ENCODE data around the gene HSDL1.

HSDL1 gene

DNA sequence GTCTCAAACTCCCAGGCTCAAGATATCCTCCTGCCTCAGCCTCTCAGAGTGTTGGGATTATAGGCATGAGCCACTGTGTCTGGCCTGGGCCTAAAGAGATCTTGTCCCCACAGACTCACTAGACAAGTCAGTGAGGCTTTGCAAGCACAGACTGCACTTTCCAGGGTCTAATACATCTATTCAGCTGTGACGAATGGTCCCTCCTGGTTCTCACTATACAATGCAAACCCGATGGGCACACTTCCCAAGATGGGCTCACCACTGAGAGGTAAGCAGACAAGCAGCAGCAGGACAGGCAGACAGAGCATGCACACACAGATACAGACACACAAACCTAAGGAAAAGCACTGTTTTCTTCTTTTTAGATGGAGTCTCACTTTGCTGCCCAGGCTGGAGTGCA, 37.1 kb downstream of the HSDL1 start:
- no peak for FAIRE-seq
- no peak for DNase-seq (ENCODE audit: low spot score)

DNA sequence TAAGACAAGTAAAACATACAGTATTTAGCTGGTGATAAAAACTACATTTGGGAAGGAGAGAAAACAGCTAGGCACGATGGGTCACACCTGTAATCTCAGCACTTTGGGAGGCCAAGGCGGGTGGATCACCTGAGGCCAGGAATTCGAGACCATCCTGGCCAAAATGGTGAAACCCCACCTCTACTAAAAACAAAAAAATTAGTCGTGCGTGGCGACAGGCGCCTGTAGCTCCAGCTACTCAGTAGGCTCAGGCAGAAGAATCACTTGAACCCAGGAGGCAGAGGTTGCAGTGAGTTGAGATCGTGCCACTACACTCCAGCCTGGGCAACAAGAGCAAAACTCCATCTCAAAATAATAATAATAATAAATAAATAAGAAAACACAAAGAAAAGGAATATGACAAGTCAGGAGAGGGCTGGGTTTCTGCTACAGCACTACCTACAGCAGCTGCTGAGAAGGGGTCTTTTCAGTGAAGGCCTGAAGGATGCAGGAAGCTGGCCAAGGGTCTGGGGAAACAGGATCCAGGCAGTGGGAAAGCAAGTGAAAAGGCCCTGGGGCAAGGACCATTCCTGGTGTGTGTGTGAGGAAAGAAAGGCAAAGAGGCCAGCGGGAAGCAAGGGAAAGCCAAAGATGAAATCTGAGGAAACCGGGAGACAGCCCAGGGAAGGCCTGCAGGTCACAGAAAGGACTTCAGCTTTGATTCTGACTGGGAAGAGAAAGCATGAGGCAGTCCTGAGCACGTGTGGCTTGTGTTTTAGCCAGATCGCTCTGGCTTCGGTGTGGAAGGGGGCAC, 38.8 kb downstream of the HSDL1 start:
- FAIRE-seq (no peak), DNase-seq (ENCODE audit: low spot score) (no peak)

DNA sequence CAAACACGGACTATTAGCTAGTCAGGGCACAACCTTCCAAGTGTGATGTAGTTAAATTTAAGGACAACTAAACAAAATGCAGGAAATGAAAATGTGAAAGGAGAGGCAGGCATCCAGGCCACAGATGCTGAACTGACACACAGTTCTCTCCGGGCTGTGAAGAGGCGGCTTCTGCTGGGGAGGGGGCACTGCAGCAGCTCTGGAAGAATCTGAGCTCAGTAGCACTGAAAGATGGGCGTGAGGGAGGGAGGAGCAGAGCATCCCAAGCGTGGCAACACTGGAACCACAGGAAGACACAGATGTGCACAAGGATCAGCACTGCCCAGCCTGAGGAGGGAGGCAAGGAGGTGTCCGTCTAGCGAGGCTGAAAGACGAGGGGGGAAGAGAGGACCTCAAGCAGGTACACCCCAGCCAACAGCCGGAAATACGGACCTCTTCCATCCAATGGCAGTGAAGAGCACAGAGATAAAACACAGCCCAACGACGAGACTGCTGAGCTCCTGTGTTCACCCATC, 39.6 kb downstream of the HSDL1 start:
- no peak for DNase-seq (ENCODE audit: low spot score)
- no peak for FAIRE-seq

DNA sequence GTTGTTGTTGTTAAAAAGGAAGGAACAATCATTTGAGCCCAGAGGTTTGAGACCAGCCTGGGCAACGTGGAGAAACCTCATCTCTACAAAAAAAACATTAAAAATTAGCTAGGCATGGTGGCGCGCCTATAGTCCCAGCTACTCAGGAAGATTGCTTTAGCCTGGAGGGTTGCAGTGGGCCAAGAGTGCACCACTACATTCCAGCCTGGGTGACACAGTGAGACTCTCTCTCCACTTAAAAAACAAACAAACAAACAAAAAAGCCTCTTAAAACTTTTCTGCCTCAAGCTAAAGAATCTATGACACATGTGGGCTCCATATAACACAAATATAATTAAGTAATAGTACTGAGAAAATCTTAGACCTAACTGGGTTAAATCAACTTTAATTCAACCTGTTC, 40.7 kb downstream of the HSDL1 start:
- FAIRE-seq (no peak), DNase-seq (ENCODE audit: low spot score) (no peak)

DNA sequence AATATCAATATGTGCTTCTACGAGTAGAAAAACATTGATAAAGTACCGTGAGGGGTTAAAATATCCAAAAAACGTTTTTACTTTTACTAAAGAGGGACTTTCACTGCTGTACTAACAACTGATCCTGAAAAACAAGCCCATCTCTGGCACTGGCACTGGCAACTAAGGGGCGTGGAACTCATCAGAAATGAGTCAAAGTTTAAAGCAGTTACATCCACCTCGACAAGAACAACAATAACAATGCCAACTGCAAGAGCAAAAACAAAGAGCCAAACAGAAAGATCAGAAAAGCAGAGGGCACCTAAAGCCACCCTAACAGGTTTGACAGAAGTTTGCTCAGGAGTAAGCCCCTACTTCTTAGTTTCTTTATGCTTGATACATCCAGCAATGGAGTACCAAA, 41.3 kb downstream of the HSDL1 start:
- FAIRE-seq (no peak), DNase-seq (ENCODE audit: low spot score) (no peak)

- no peak for FAIRE-seq
- DNase-seq (ENCODE audit: low spot score), result no peak
Observed at GRCh38 chr16:84098939-84099338, 46.0 kb downstream of the HSDL1 start.

DNA sequence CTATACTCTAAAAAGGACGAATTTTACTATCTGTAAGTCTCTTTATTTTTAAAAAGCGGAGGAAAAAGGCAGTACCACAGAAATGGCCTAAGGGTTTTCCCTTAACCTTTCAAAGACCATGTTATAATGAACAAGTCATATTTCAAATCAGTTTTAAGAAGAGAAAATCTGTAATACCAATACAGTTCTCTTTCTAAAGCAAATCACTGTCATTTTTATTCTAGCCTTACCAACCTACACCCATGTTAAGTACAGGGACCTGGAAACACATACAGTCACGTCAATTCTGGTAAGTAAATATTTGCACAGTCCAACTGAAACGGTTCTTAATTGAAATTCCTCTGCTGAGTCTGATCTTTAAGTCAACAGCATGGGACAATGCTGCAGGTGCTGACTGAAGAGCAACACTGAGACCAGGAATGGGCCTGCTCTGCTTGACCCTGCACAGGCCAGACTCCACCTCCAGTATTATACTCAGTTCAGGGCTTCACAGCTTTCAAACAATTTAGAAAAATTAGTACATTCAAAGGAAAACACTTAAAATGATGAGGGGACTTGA, 48.5 kb downstream of the HSDL1 start:
- DNase-seq (ENCODE audit: low spot score), result no peak
- FAIRE-seq, result no peak

DNA sequence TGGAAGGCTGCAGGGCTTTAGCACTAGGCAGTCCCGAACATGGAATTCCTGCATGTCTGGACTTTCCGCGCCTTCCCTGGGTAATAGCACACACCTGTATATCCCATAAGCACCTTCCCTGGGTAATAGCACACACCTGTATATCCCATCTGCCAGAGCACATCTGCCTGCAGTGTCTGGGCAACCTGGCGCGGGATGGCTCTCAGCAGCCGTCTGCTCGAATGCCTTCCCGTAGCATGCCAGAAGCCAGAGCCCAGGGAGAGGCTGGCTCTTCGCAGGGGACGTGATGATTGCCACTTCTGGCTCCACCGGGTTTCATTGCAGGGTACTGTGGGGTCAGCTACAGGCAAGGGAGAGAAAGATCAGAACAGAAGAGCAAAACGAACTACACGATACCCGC, 49.5 kb downstream of the HSDL1 start:
- no peak for FAIRE-seq
- DNase-seq (ENCODE audit: low spot score), result no peak

GRCh38 chr16:84093879-84094270, 51.1 kb downstream of the HSDL1 start:
- DNase-seq (ENCODE audit: low spot score) (no peak), FAIRE-seq (no peak)

GRCh38 chr16:84093120-84093878, 51.7 kb downstream of the HSDL1 start:
- FAIRE-seq (no peak), DNase-seq (ENCODE audit: low spot score) (no peak)

DNA sequence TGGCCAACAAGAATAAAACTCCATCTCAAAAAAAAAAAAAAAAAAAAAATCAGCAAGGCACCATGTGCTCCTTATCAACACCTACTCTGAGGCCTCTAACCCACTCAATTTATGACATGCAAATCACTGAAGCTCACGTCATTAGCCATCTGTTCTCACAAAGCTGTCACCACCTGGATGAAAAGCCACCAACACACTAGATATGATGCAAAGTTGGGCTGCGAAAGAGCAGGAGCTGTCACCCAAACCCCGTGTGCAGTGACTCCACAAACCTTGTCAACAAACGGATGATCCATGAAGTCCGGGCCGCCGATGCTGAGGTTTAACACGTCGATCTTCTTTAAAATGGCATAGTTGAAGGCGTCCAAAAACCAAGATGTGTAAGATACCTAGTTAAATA, 53.5 kb downstream of the HSDL1 start:
- DNase-seq (ENCODE audit: low spot score) (no peak), FAIRE-seq (no peak)

DNA sequence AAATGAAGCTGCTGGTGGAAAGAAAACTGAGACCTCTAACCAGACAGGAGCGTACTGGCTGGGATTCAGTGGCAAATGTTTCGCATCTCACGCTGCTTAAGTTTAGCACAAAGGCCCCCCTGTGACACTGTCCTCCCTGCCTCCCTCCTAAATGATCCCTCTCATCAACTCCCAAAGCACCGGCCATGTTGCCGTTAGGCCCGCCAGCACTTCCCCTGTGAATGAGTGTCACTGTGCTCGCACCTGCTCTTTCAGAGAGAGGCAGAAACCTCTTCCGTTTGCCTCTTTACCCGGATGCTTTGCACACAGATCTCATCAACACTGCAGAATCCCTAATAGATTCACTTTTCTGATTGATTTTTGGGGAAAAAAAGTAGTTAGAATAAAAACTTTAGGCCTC, 54.8 kb downstream of the HSDL1 start:
- FAIRE-seq (no peak), DNase-seq (ENCODE audit: low spot score) (no peak)

DNA sequence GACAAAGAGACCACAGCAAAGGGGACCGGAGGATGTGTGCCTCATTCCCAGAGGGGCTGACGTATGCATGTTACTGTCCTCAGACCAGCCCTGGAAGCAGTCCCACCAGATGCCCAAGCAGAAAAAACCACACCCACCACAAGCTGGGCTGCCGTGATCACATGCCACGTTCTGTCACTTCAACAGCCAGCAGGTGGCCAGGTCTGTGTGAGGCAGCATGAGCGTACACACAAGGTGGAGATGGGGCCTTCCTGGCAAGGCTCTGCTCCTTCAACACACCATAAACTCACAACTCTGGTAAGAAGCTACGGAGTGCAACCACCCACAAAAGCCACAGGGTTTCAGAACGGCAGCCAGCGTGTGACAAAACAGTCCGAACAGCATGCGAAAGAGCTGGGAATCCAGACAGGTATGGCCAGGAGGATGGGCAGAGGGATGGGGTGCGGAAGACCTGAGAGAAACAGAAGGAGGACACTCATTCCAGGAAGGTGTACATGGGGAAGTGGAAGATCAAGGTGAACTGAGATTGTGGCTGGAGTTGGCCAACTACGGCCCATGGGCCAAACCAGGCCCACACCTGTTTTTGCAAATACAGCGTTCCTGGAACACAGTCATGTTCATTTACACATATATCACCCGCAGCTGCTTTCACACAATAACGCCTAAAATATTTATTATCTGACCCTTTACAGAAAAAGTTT, 56.1 kb downstream of the HSDL1 start:
- FAIRE-seq, result no peak
- DNase-seq (ENCODE audit: low spot score), result no peak

GRCh38 chr16:84087466-84088151, 57.4 kb downstream of the HSDL1 start:
- FAIRE-seq (no peak), DNase-seq (ENCODE audit: low spot score) (no peak)

- DNase-seq (ENCODE audit: low spot score) (no peak), FAIRE-seq (no peak)
Observed at GRCh38 chr16:84087001-84087400, 58.0 kb downstream of the HSDL1 start.

DNA sequence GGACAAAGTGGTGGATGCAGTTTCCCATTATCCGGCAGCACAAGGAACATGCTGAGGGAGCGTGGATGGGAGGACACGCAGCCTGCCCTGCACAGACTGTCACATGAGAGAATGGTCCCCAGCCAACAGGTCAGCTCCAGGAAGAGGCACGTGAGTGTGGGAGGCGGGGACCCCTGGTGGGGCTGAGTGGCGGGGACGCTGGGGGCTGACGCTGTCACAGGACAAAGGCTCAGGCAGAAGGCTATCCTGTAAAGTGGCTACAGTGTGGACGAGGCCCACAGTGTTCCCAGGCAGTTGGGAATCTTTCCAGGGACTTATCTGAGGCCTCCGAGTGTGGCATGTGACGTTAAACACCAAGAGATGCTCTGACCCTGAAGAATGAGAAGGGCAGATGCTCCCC, 58.6 kb downstream of the HSDL1 start:
- DNase-seq (ENCODE audit: low spot score) (no peak), FAIRE-seq (no peak)

GRCh38 chr16:84085773-84086172, 59.2 kb downstream of the HSDL1 start:
- no peak for FAIRE-seq
- no peak for DNase-seq (ENCODE audit: low spot score)

- no peak for FAIRE-seq
Observed at GRCh38 chr16:84085271-84085667, 59.7 kb downstream of the HSDL1 start.

GRCh38 chr16:84084570-84085270, 60.3 kb downstream of the HSDL1 start:
- no peak for FAIRE-seq
- peak; percentile 53 for DNase-seq (ENCODE audit: low spot score)

More at GRCh38 chr16:84085271-84085667, 59.7 kb downstream of the HSDL1 start:
- DNase-seq (ENCODE audit: low spot score), result no peak

DNA sequence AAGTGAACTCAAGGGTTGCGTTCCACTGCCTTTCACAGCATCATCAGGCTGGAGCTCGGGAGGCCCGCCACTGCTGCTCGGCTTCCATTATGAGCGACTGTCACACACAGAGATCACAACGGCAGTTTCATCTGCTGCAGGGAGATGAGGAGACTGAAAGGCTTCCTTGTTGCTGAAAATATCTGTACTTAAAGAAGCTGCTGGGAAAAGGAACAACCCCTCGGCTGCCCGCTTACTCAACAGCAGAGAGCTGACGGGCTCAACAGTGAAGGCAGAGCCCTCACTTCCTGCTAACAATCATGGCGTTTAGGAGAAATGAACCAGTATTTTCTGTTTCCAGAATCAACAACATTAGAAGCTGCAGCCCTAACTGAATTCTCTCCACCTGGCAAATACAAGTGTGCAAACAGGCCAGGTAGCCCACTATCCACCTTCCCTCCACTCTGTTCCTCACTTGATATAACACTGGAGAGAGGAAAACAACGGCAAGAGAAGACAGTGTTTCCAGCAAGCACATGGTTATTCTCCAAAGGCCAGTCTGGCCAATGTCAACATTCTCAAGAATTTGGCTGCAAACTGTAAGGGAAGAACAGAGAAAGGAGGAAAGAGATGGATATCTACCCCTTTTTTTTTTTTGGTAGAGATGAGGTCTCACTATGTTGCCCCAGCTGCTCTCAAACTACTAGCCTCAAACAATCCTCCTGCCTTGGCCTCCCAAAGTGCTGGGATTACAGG, 62.0 kb downstream of the HSDL1 start:
- no peak for DNase-seq (ENCODE audit: low spot score)
- FAIRE-seq, result no peak
